ENCODE measurements around the gene DIP2C. TPM values are rescaled to one million over a fixed set of nuclear protein-coding genes. Genes with fewer than 3 reads are reported as not detected.

DIP2C gene
- polyA plus RNA-seq, 3 donors: 0.11 TPM; not detected in 2

- Mint-ChIP-seq H3K27me3 (ENCODE audit: low read depth in 3 of 3) (peaks cover 0 to 3% (median 2%) of the 10 kb centered on the region in 3 donors), H3K36me3 (no peaks in the 10 kb centered on the region), H3K4me1 (peaks cover 16% of the 10 kb centered on the region), H3K9me3 (no peaks in the 10 kb centered on the region), H3K4me3 (no peak overlapping the region), H3K27ac (no peak overlapping the region)
- H3K4me1 ChIP-seq (ENCODE audit: control insufficient read depth in 1 of 2, insufficient read depth in 2 of 2, low read length in 2 of 2): peaks cover under 1 to 3% of the 10 kb centered on the region in 2 donors
- H3K9ac ChIP-seq (ENCODE audit: insufficient read depth, low read length, poor library complexity, severe bottlenecking): no peak overlapping the region
- H3K4me3 ChIP-seq (replicated peaks in 1 of 3; ENCODE audit: low read depth in 2 of 3, low read length in 3 of 3): no peak overlapping the region
- H3K27me3 ChIP-seq (ENCODE audit: control insufficient read depth in 2 of 2, insufficient read depth in 2 of 2, low read length in 2 of 2): no peaks in the 10 kb centered on the region
- no peak for TF ChIP-seq CTCF (IDR thresholded peaks at IDR 0.05)
- H2AFZ ChIP-seq (ENCODE audit: insufficient read depth, low read depth, low read length, poor library complexity, severe bottlenecking): no peak overlapping the region
- H3K9me3 ChIP-seq (replicated peaks in 1 of 2; ENCODE audit: control insufficient read depth in 1 of 2, insufficient read depth in 1 of 2, low read length in 2 of 2): no peaks in the 10 kb centered on the region
- H3K4me2 ChIP-seq (replicated peaks; ENCODE audit: extremely low read depth, low read length, poor library complexity, severe bottlenecking): no peak overlapping the region
- no CpG with 5 or more reads among the region's 4 CpGs for WGBS (ENCODE audit: insufficient coverage)
- H4K20me1 ChIP-seq (ENCODE audit: insufficient read depth, low read length): no peaks in the 10 kb centered on the region
- no peaks in the 10 kb centered on the region for H3K79me2 ChIP-seq (ENCODE audit: insufficient read depth, low read length)
- H3K36me3 ChIP-seq (replicated peaks in 1 of 2; ENCODE audit: control insufficient read depth in 1 of 2, insufficient read depth in 2 of 2, low read length in 2 of 2): no peaks in the 10 kb centered on the region
- no peak overlapping the region for H3K27ac ChIP-seq (ENCODE audit: low read depth in 1 of 2, low read length in 2 of 2)
- no peak for DNase-seq
- intact Hi-C loops (cut with micrococcal nuclease): no loop called here
Observed at GRCh38 chr10:287814-288213, 401.7 kb downstream of the DIP2C start.

GRCh38 chr10:287026-287709 lies 402.3 kb downstream of the DIP2C start:
- no peaks in the 10 kb centered on the region for H3K79me2 ChIP-seq (ENCODE audit: insufficient read depth, low read length)

More at GRCh38 chr10:287026-287709, 402.3 kb downstream of the DIP2C start:
- H3K27ac ChIP-seq (ENCODE audit: low read depth in 1 of 2, low read length in 2 of 2): no peak overlapping the region
- no peak for DNase-seq
- intact Hi-C loops (cut with micrococcal nuclease): no loop called here
- no peaks in the 10 kb centered on the region for H3K36me3 ChIP-seq (replicated peaks in 1 of 2; ENCODE audit: control insufficient read depth in 1 of 2, insufficient read depth in 2 of 2, low read length in 2 of 2)
- no peaks in the 10 kb centered on the region for H4K20me1 ChIP-seq (ENCODE audit: insufficient read depth, low read length)
- H3K9me3 Mint-ChIP-seq: no peaks in the 10 kb centered on the region
- H2AFZ ChIP-seq (ENCODE audit: insufficient read depth, low read depth, low read length, poor library complexity, severe bottlenecking): no peak overlapping the region
- peaks cover 7 to 9% of the 10 kb centered on the region in 2 donors for H3K4me1 ChIP-seq (ENCODE audit: control insufficient read depth in 1 of 2, insufficient read depth in 2 of 2, low read length in 2 of 2)
- no peak overlapping the region for H3K4me2 ChIP-seq (replicated peaks; ENCODE audit: extremely low read depth, low read length, poor library complexity, severe bottlenecking)
- no peaks in the 10 kb centered on the region for H3K9me3 ChIP-seq (replicated peaks in 1 of 2; ENCODE audit: control insufficient read depth in 1 of 2, insufficient read depth in 1 of 2, low read length in 2 of 2)
- no peaks in the 10 kb centered on the region for H3K27me3 ChIP-seq (ENCODE audit: control insufficient read depth in 2 of 2, insufficient read depth in 2 of 2, low read length in 2 of 2)
- peaks cover 23% of the 10 kb centered on the region for H3K4me1 Mint-ChIP-seq
- no peak for TF ChIP-seq CTCF (IDR thresholded peaks at IDR 0.05)
- no peak overlapping the region for H3K4me3 Mint-ChIP-seq
- H3K9ac ChIP-seq (ENCODE audit: insufficient read depth, low read length, poor library complexity, severe bottlenecking): no peak overlapping the region
- no peak overlapping the region for H3K4me3 ChIP-seq (replicated peaks in 1 of 3; ENCODE audit: low read depth in 2 of 3, low read length in 3 of 3)
- WGBS (ENCODE audit: insufficient coverage): no CpG with 5 or more reads among the region's 4 CpGs
- peaks cover 0 to 3% (median 2%) of the 10 kb centered on the region in 3 donors for H3K27me3 Mint-ChIP-seq (ENCODE audit: low read depth in 3 of 3)
- no peak overlapping the region for H3K27ac Mint-ChIP-seq
- no peaks in the 10 kb centered on the region for H3K36me3 Mint-ChIP-seq

Measured in CD14-positive monocyte (primary cell).